HG02885 (cell line): ENCODE results near the gene PHACTR2.

Source experiments
- ATAC-seq: cut with Tn5 transposase; IDR thresholded peaks from one replicate; pipeline ENCODE4 v1.9.1; 2021; ENCODE audit warnings: mild to moderate bottlenecking; ENCODE audit not compliant: unreplicated experiment, poor library complexity

The PHACTR2 gene

DNA sequence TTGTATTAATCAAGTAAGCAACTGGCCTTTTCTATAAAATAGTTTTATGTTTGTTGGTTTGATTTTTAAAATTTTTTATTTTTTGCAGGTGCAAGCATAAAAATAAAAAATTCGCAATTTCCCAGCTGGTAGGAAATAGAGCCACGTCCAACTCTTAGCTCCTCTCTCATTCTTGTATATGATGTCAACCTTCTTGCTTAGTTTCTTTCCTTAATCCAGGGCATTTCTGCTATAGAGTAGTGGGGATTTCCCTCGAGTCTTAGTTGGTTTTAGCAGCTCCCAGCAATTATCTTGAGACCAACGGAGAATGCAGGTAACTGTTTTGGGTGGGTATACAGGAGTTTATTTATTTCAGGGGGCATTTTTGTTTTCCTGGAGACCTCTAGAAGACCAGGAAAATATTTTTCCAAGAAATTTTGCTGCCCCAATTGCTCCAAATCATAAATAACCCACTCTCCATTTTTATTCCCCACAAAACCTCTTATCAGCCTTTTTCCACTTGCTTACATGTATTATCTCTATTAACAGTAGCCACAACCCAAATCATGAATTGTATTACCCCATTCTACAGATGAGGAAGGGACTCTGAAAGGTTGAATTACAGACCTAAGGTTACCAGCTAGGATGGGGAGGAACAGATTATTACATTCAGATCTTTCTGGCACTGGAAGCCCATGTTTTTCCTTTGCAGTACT, 18.4 kb downstream of the PHACTR2 start:
- no peak for ATAC-seq

DNA sequence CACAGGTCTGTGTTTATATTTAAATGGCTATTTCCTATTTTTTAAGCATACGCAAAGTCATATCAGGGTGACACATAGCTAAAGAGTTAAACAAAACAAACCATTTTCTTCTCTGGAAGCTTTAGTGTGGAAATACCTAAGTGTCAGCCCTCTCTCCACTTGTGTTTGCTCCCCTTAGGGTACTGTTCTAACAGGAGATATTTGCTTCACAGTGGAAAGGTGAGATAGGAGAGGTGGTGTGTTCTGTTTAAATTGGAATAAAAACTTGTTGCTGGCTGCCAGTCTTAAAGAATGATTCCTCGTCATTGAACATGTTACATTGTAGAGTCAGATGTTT, 18.9 kb downstream of the PHACTR2 start:
- no peak for ATAC-seq

DNA sequence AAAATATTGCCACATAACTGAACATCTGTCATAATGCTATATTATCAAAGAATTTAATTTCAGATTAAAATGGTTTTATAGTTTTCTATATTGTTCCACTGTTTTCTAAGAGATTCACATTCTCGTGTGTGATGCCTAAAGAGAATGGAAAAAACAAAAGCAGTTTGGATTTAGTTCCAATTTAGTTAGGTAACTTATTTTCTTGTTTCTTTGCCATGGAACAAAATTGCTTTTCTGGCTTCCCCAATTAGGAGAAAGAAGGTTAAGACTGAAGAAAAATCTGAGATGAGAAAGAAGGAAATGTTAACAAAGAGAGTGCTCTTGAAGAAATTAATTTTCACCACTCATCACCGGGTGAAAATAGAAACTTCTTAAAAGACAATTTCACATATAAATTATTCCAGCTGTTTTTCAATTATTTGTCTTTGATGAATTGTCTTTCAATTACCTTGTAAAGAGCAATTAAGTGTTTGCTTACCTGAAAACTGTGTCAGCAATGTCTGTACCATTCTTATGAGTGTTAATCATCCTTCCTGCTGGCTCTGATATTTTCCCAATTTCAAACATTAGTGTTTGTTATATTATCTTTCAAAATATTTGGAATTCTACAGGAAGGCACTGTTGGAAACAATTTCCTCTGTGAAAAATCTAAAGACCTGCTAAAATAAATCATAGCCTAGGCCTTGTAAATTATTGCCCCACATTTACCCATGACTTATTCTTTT, 19.5 kb downstream of the PHACTR2 start:
- ATAC-seq = no peak

DNA sequence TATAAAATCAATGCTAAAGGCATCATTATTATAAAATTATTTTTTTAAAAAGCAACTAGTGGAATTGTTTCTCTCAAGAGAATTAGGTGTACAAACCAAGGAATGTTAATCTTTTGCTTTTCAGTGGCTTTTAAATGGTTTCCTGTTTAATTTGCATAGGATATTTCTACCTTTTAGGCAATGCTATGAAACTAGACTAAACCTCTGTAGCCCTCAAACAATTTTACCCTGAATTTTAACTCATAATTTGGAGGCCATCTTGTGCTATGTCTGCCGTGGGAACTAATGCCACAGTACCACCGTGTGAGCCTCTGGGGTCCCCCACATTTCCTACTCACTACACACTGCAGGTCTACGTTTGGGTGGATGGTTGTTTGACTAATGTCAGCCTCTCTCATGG, 20.6 kb downstream of the PHACTR2 start:
- ATAC-seq = no peak

DNA sequence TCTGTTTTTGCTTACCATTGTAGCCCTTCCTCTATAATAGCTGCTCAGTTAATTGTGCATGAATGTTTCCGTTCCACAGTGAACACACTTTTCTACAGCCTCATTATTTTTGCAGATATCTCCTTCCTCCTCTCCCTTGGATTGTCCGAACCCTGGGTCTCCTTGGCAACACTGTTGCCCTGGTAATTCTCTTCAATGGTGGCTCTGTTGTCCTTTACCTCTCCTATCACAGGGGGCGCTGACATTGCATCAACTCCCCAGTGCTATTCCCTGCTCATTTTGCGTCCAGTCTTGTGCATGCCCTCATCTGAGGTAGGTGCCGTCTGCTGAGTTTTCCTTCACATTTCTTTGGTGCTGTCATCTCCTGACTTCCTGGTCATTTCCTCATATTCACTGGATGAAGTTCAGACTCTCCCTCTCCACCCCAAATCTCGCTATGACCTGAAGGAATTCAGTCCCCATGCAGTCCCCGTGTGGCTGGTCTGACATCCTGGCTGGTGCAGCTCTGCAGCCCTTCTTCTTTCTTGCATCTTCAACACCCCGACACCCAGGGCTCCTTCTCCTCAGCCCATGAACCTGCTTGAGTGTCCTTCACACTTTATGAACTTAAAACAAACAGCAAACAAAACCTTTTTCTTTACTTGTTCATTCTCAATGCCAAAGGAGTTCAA, 21.1 kb downstream of the PHACTR2 start:
- ATAC-seq = no peak

DNA sequence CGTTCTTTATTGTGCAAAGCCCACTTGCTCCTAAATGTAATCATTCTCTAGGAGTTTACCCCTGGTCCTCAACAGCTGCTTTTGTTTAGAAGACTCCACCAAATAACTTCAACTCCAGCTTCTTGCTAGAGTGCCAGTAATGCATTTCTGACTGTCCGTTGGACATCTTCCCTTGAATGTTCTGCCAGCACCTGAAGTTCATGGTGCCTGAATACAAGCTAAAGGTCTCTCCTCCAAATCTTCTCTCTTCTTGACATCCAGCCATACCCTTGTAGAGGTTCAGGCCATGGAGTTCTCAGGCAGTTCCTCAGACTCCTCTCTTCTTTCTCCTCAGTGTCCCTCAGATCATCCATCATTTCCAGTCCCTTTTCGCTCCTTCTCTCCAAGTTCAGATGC, 21.7 kb downstream of the PHACTR2 start:
- ATAC-seq = no peak

DNA sequence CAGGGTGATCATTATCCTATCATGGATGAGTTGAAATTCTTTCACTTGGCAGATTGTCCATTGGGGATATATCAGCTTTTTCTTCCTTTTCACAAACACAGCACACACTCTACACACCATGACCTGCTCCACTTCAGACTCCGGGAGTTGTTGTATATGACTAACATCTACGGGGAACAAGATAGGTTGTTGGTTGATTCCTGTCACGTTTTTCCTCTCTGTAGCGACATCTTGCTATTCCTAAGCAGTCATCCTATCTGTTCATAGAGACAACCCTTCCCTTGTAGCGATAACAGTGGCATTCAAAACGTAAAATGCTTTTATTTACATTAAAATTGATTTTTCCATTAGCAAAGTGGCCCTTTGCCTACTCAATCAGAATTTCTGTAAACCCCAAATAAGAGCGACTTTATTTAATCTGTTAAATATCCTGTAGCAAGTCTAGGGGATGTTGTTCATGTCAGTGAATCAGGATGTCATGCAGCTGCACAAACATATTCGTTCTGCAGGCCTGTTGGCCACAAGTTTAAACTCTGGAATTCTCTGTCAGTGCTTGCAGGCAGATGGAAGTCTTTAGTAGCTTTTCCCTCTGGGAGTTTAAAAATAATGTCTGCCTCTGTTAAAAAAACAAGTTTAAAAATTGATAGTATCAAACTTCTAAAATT, 23.1 kb downstream of the PHACTR2 start:
- ATAC-seq = no peak

DNA sequence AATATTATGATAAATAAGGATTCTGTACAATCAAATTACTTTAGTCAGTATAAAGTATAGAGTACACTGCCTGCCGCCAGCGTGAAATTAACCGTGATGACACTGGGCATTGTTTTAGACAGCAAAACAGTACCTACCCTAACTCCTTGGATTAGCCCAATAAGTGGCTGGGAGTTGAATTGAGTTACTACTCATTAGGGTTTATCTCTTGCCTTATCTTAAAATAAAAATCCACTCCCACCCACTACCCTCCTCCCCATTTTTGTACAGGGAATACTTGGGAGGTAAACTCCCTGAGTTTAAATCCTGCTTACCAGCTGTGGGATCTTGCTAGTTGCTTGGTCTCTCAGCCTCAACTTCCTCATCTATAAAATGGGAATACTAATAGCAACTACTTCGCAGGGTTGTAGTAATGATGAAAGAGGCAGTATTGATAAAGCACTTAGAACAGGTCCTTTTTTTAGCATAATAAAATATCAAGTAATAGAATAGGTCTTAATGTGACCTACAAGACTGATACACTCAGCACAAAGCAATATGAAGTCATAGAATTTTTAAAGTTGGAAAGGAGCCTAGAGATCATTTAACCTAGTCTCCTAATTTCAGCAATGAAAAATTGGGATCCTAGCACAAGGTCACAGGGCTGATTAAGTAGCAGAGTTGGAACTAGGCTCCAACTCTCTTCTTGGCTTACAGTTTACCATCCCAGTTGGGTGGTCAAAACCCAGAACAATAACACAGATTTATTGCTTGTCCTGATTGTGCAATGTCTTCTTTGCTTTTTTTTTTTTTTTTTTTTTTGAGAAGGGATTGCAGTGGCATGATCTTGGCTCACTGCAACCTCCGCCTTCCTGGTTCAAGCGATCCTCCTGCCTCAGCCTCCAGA, 23.8 kb downstream of the PHACTR2 start:
- ATAC-seq = no peak

DNA sequence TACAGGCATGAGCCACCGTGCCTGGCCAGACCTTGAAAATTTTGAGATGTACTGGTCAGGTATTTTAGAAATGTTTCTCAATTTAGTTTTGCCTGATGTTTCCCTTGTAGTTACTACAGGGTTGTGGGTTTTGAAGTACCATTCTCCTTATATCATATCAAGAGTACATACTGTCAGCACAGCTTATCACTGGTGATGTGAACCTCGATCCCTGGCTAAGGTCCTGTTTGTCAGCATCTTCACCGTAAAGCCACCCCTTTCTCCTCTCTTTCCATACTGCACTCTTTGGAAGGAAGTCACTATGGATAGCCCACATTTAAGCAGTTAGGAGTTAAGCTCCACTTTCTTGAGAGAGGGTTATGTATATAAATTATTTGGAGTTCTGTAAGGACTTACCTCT, 27.8 kb downstream of the PHACTR2 start:
- ATAC-seq = no peak

DNA sequence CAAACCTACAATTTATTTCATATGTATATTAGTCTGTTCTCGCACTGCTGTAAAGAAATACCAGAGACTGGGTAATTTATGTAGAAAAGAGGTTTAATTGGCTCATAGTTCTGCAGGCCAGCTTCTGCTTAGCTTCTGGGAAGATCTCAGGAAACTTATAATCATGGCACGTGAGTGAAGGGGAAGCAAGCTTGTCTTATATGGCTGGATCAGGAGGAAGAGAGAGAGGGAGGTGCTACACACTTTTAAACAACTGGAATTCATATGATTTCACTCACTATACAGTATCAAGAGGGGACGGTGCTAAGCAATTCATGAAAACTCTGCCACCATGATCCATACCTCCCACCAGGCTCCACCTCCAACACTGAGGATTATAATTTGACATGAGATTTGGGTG, 29.9 kb downstream of the PHACTR2 start:
- ATAC-seq = no peak

DNA sequence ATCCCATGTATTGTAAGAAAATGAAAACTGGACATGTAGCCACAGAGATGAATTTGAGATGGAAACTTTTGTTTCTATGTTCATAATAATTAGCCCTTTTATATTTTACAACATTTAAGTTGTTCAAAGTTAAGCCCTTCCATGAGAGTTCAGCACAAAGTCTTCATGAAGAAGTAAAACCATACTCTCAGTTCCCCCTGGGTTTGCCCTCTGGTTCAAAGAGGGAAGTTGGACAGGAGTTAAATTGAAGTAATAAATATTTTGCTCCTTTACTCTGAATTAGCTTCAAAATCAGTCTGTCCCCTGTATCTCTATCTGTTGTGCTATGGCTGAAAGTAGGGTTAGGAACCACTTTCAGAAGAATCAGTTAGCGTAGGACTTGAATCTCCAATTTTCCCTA, 31.1 kb downstream of the PHACTR2 start:
- ATAC-seq = no peak

DNA sequence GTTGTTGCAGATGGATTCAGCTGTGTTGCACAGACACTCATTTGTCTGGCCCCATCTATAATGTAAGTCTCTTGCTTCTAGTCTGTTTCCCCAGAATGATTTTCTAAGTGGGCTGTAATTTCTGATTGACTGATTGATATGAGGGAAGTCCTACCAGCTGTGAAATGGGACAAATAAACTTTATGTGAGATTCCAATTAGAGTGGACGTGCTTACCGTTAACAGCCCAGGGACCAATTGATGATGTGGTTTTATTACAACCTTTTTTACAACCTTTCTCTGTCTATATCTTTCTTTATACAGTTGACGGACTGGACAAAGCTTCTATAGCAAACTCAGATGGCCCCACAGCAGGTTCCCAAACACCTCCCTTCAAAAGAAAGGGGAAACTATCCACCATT, 33.9 kb downstream of the PHACTR2 start:
- ATAC-seq = no peak

DNA sequence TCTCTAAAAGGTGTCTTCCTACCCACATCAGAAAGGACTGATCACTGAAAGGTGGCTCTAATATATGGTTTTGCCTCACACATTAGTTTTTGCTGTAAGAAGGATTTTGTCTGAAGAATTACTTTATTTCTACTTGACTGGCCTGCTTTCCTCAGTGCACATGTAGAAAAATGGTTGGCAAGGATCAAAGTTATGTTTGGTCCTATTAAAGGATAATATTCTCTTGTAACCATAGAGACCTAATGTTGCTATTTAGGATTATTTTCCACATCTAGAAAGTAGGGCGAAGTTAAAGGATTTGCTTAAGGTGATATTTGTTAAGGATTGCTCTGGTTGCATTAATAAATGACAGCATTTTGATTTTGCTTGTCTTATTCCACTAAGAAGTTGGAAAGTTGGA, 40.7 kb downstream of the PHACTR2 start:
- no peak for ATAC-seq

DNA sequence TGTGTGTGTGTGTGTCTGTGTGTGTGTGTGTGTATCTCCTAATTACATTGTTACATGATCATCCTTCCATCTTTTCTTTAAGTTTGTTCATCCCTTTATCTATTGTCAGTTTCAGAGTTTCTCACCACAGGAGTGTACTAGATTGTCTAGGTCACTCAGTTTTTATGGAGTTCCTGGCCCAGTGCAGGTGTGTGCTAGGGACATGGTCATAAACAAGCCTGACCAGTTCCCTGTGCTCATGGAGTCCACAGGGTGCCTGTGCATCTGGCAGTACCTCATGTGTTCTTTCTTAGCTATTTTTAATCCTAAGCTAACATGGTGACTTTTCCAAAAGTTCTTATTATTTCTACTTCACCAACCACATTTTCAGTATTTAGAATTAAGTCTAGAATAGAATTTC, 43.9 kb downstream of the PHACTR2 start:
- ATAC-seq = no peak

DNA sequence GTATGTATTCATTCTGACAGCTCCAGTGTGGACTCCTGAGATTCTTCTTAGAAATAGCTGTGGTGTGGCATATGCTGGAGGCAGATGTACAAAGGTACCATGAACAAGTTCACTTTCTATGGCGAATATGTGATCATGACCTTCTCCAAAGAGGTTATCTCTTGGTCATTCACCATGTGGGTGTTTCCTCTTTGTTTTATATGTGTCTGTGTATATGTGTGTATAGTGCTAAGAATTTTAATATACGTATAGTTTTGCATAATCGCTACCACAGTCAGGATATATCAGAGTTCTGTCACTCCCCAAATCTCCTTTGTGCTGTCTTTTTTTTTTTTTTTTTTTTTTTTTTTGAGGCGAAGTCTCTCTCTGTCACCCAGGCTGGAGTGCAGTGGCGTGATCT, 47.1 kb downstream of the PHACTR2 start:
- no peak for ATAC-seq

DNA sequence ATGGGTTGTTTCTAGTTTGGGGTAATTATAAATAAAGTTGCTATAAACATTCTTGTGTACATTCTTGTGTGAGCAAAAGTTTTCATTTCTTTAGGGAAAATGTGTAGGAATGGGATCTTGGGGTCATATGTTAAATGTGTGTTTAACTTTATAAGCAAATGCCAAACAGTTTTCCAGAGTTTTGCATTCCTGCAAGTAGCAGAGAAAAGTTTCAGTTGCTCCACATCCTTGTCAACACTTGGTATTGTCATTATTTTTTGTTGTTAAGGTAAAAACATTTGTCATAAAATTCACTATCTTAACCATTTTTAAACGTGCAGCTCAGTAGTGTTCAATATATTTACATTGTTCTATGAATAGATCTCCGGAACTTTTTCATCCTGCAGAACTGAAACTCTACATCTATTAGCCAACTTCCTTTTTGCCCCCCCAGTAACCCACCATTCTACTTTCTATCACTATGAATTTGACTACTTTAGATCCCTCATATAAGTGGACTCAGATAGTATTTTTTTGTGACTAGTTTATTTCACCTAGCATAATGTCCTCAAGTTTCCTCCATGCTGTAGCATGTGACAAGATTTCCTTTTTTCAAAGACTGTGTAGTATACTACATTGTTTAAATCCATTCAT, 48.4 kb downstream of the PHACTR2 start:
- ATAC-seq = peak; percentile 68

DNA sequence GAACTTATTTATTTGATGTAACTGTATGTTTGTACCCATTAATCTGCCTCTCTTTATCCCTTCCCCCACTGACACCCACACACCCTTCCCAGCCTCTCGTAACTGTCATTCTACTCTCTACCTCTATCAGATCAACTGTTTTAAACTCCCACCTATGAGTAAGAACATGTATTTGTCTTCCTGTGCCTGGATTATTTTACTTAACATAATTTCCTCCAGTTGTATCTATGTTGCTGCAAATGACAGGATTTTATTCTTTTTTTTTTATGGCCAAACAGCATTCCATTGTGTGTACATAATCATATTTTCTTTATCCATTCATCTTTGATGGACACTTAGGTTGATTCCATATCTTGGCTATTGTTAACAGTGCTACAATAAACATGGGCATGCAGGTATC, 49.3 kb downstream of the PHACTR2 start:
- no peak for ATAC-seq

DNA sequence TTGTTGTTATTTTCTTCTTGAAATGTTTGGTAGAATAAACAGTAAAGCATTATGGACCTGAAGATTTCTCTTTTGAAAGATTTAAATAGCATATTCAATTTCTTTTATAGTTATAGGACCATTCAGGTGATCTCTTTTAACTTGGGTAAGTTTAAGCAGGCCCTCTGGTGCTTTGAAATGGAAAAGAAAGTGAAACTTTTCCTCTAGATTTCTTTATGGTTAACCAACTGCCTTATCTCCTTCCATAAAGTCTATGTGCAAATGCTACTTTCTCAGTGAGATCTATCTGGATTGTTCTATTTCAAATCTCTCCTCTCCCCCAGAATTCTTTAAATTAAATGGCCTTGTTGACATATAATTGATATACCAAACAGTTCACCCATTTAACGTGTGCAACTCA, 54.0 kb downstream of the PHACTR2 start:
- ATAC-seq = no peak

DNA sequence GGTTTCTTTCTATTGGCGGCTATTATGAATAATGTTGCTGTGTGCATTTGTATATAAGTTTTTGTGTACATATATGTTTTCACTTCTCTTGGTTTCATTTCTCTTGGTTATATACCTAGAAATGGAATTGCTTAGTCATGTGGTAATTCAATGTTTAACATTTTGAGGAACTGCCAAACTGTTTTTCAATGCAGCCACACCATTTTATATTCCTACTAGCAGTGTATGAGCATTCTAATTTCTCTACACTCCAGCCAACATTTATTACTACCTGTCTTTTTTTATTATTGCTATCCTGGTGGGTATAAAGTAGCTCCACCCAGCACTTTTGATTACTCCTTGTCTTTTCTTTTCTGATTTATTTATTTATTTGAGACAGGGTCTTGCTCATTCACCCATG, 54.8 kb downstream of the PHACTR2 start:
- ATAC-seq = no peak

DNA sequence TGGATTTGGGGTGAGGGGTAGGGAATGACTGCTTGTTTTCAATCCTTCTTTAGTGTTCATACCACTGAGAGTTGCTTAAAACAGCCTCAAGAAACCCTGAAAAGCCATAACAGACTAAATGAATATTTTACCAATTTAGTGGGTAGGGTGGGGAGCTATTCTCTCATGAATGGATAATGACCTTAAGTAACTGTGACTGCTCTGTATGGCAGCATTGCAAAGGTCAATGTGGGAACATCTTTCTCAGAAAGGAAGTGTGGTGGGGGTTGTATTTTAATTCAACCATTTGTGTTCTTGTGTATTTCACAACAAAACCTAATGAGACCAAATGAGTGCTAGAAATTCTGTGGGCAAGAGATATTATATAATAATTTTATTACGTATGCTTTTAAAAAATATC, 55.7 kb downstream of the PHACTR2 start:
- ATAC-seq = no peak
